Neural progenitor cell (in vitro differentiated cells): ENCODE data around the gene DRD2. TPM values are rescaled to one million over a fixed set of nuclear protein-coding genes. Genes with fewer than 3 reads are reported as not detected.

Experiments
- DNase-seq: peaks from one replicate; pipeline ENCODE4 v3.0.0-alpha.2; 2016; ENCODE audit warnings: low spot score
- H2AFZ ChIP-seq: fragments of 200-600 bp; sonication (generic); replicated peaks from 2 replicates; pipeline ENCODE4 v1.6.1; 2016; ENCODE audit warnings: antibody characterized with exemption
- H3F3A ChIP-seq: fragments of 200-600 bp; sonication (generic); 2 replicates; pipeline ENCODE4 v1.6.1; 2016; ENCODE audit warnings: antibody characterized with exemption, low read depth
- H3K27ac ChIP-seq: fragments of 200-600 bp; sonication (generic); 2 replicates; pipeline ENCODE4 v1.5.1; 2016; ENCODE audit warnings: mild to moderate bottlenecking
- H3K27me3 ChIP-seq: fragments of 200-600 bp; sonication (generic); 2 replicates; pipeline ENCODE4 v1.6.1; 2016; ENCODE audit warnings: mild to moderate bottlenecking, moderate library complexity
- H3K36me3 ChIP-seq: fragments of 200-600 bp; sonication (generic); 2 replicates; pipeline ENCODE4 v1.5.1; 2016
- H3K4me1 ChIP-seq: fragments of 200-600 bp; sonication (generic); 2 replicates; pipeline ENCODE4 v1.6.1; 2016; ENCODE audit warnings: mixed run types
- H3K4me2 ChIP-seq: fragments of 200-600 bp; sonication (generic); 2 replicates; pipeline ENCODE4 v1.6.1; 2016
- H3K4me3 ChIP-seq: fragments of 200-600 bp; sonication (generic); 2 replicates; pipeline ENCODE4 v1.5.1; 2016
- H3K79me2 ChIP-seq: fragments of 200-600 bp; sonication (generic); 2 replicates; pipeline ENCODE4 v1.6.1; 2016; ENCODE audit warnings: low read depth
- H3K9ac ChIP-seq: fragments of 200-600 bp; sonication (generic); 2 replicates; pipeline ENCODE4 v1.6.1; 2016
- H3K9me3 ChIP-seq: fragments of 200-600 bp; sonication (generic); 2 replicates; pipeline ENCODE4 v1.5.1; 2016; ENCODE audit warnings: low read depth
- H4K20me1 ChIP-seq: fragments of 200-600 bp; sonication (generic); 2 replicates; pipeline ENCODE4 v1.6.1; 2016; ENCODE audit warnings: low read depth
- H3K27ac Mint-ChIP-seq: 3 replicates; pipeline ENCODE4 v1.8.0; 2021; ENCODE audit warnings: mixed read lengths
- H3K27me3 Mint-ChIP-seq: 2 replicates; pipeline ENCODE4 v1.8.0; 2022; ENCODE audit warnings: low read depth, mild to moderate bottlenecking, inconsistent platforms, moderate library complexity, mixed read lengths; ENCODE audit not compliant: insufficient read depth
- H3K36me3 Mint-ChIP-seq: 3 replicates; pipeline ENCODE4 v1.8.0; 2021; ENCODE audit warnings: mixed read lengths
- H3K4me1 Mint-ChIP-seq: 3 replicates; pipeline ENCODE4 v1.8.0; 2021; ENCODE audit warnings: mixed read lengths
- H3K4me3 Mint-ChIP-seq: 3 replicates; pipeline ENCODE4 v1.8.0; 2021; ENCODE audit warnings: mild to moderate bottlenecking, moderate library complexity, mixed read lengths
- H3K9me3 Mint-ChIP-seq: 3 replicates; pipeline ENCODE4 v1.8.0; 2020; ENCODE audit warnings: mixed read lengths
- EZH2 ChIP-seq: fragments of 200-600 bp; sonication (generic); IDR thresholded peaks from 2 replicates; pipeline ENCODE4 v1.6.1; 2017; ENCODE audit warnings: antibody characterized with exemption, mild to moderate bottlenecking, moderate library complexity
- EZH2phosphoT487 ChIP-seq: fragments of 200-600 bp; sonication (generic); IDR thresholded peaks from 2 replicates; pipeline ENCODE4 v1.6.1; 2017; ENCODE audit warnings: antibody characterized with exemption
- total RNA-seq: library from RNA; depleted of rRNA; stranded (reverse); fragments of >200 nt; gene quantifications from 2 replicates; pipeline ENCODE4 v1.2.3, GENCODE V29; 2015; ENCODE audit warnings: low replicate concordance
- TF ChIP-seq, protein P1 (sequence below): fragments of 200-600 bp; sonication (generic); IDR thresholded peaks from 2 replicates; pipeline ENCODE4 v1.5.1; 2017; ENCODE audit warnings: antibody characterized with exemption, mild to moderate bottlenecking

Gene DRD2
- total RNA-seq, 1 donor from 2014 or later, result 0.21 TPM

DNA sequence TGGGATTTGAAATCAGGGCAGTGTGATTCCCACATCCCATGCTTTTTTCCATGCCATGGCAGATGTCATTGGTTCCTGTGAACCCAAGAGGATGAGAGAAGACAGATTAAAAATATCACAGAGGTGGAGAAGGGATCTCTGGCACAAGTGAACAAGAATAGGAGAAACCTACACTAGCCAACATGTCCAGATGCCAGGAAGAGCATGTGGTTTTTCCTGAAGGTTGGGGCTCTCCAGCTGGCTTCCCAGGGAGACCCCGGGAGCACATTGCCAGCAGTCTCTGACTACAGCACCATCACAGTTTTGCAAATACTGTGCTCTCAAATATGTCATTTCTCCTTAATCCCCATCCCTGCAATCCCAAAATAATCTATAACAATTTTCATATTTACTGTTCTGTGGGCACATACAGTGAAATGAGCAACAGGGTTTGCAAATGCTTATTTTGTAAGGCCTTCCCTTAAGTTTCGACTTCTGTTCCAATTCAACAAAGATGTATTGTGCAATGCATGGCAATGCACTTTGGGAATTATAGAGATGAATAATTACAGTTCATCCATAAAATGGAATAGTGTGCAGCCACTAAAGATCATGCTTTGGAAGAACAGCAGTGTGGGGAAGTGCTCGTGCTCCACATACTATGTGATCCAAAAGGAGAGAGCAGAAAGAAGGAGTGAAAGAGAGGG, 82.8 kb downstream of the DRD2 start:
- no peak for TF ChIP-seq EZH2
- TF ChIP-seq EZH2phosphoT487, result no peak
- TF ChIP-seq, protein P1, sequence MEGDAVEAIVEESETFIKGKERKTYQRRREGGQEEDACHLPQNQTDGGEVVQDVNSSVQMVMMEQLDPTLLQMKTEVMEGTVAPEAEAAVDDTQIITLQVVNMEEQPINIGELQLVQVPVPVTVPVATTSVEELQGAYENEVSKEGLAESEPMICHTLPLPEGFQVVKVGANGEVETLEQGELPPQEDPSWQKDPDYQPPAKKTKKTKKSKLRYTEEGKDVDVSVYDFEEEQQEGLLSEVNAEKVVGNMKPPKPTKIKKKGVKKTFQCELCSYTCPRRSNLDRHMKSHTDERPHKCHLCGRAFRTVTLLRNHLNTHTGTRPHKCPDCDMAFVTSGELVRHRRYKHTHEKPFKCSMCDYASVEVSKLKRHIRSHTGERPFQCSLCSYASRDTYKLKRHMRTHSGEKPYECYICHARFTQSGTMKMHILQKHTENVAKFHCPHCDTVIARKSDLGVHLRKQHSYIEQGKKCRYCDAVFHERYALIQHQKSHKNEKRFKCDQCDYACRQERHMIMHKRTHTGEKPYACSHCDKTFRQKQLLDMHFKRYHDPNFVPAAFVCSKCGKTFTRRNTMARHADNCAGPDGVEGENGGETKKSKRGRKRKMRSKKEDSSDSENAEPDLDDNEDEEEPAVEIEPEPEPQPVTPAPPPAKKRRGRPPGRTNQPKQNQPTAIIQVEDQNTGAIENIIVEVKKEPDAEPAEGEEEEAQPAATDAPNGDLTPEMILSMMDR, result no peak

DNA sequence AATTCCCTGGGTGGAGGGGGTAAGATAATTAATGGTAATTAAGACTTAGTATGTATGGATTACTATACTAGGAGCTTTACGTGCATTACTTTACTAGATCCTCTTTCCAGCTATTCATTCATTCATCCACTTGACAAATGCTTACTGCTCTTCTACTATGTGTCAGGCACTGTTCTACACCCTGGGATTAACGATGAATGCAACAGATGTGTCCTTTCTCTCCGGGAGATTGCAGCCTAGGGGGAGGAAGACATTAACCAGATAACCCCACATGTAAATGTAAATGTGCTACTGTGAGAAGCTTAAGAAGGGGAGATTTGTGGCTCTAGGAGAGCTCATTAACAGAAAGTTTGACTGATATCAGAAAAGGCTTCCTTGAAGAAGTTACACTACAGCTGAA, 85.9 kb downstream of the DRD2 start:
- Histone ChIP-seq H3K9me3 (no peaks in the 10 kb centered on the region), H3K79me2 (no peaks in the 10 kb centered on the region), H2AFZ (no peak overlapping the region), H3F3A (peaks cover 21% of the 10 kb centered on the region), H3K27ac (no peak overlapping the region), H3K27me3 (peaks cover 9% of the 10 kb centered on the region), H4K20me1 (no peaks in the 10 kb centered on the region), H3K9ac (no peak overlapping the region), H3K4me3 (no peak overlapping the region), H3K4me2 (peak overlapping the region; percentile 17), H3K36me3 (no peaks in the 10 kb centered on the region), H3K4me1 (peaks cover 33% of the 10 kb centered on the region)
- Mint-ChIP-seq H3K27ac (no peak overlapping the region), H3K27me3 (no peaks in the 10 kb centered on the region), H3K9me3 (no peaks in the 10 kb centered on the region), H3K36me3 (no peaks in the 10 kb centered on the region), H3K4me1 (no peaks in the 10 kb centered on the region), H3K4me3 (no peak overlapping the region)
- DNase-seq, result peak; percentile 65
- TF ChIP-seq EZH2phosphoT487 (peak; percentile 88), EZH2 (no peak)
- TF ChIP-seq, protein P1, result no peak

More for the DNA sequence above, 82.8 kb downstream of the DRD2 start:
- Histone ChIP-seq H3K9ac (no peak overlapping the region), H3F3A (peaks cover 21% of the 10 kb centered on the region), H4K20me1 (no peaks in the 10 kb centered on the region), H3K9me3 (no peaks in the 10 kb centered on the region), H3K4me3 (no peak overlapping the region), H3K4me1 (peaks cover 23% of the 10 kb centered on the region), H3K27me3 (peaks cover 2% of the 10 kb centered on the region), H3K79me2 (no peaks in the 10 kb centered on the region), H2AFZ (no peak overlapping the region), H3K36me3 (no peaks in the 10 kb centered on the region), H3K4me2 (no peak overlapping the region), H3K27ac (no peak overlapping the region)
- Mint-ChIP-seq H3K27ac (no peak overlapping the region), H3K27me3 (no peaks in the 10 kb centered on the region), H3K9me3 (no peaks in the 10 kb centered on the region), H3K4me3 (no peak overlapping the region), H3K4me1 (no peaks in the 10 kb centered on the region), H3K36me3 (no peaks in the 10 kb centered on the region)
- no peak for DNase-seq

DNA sequence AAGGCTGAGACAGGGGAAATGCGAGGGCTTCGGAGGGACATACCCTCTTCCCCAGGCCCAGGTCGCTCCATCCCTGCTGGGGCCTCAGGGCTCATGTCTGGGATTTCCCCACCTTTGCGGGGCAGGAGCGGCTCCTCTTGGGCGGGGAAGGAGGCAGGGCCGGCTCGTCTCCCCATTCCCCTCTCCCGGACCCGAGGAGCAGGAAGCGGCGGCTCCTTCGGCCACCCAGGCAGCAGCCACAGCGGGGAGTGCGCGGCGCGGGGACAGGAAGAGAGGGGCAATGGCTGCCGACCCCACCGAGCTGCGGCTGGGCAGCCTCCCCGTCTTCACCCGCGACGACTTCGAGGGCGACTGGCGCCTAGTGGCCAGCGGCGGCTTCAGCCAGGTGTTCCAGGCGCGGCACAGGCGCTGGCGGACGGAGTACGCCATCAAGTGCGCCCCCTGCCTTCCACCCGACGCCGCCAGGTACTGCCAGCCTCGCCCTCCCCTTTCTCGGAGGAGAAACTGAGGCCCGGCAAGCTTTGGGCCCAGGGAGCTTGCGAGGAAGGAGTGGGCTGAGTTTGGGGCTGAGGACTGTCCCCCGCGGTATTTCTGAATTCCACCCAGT, 87.5 kb downstream of the DRD2 start, which contains the start of gene ANKK1:
ANKK1 (plus strand) TSS at position 175 of the 607 bp plus-strand sequence; CDS start at position 281, 106 bp downstream.
- no peaks in the 10 kb centered on the region for H3K9me3 Mint-ChIP-seq

More for the DNA sequence above, 87.5 kb downstream of the DRD2 start, which contains the start of gene ANKK1:
- H3K9ac ChIP-seq, result no peak within 1 kb of the TSS
- H4K20me1 ChIP-seq, result no peaks in the 10 kb centered on the region
- no peaks in the 10 kb centered on the region for H3K27me3 Mint-ChIP-seq
- TF ChIP-seq, protein P1, result peak; percentile 62
- no peak for TF ChIP-seq EZH2phosphoT487
- no peak for TF ChIP-seq EZH2
- peaks cover 33% of the 10 kb centered on the region for H3K4me1 ChIP-seq
- H3K79me2 ChIP-seq, result no peaks in the 10 kb centered on the region
- peak; percentile 74 for DNase-seq
- no peak within 1 kb of the TSS for H3K27ac Mint-ChIP-seq
- H3K4me1 Mint-ChIP-seq, result no peaks in the 10 kb centered on the region
- no peak within 1 kb of the TSS for H3K27ac ChIP-seq
- H3K4me2 ChIP-seq, result peak within 1 kb of the TSS; percentile 79
- peaks cover 9% of the 10 kb centered on the region for H3K27me3 ChIP-seq
- peak within 1 kb of the TSS; percentile 88 for H2AFZ ChIP-seq
- H3K4me3 Mint-ChIP-seq, result no peak within 1 kb of the TSS
- peak within 1 kb of the TSS; percentile 43 for H3K4me3 ChIP-seq
- H3K36me3 ChIP-seq, result no peaks in the 10 kb centered on the region
- H3K9me3 ChIP-seq, result no peaks in the 10 kb centered on the region
- H3F3A ChIP-seq, result peaks cover 21% of the 10 kb centered on the region
- H3K36me3 Mint-ChIP-seq, result no peaks in the 10 kb centered on the region
